GM10248 (cell line): Measurements from ENCODE around the gene CFAP57.
A peak's percentile ranks its signal among the peaks of the same experiment; 100 is the strongest.

Experiments
- CTCF ChIA-PET: fragments of 300-600 bp; sonication (Branson Sonifier 250); formaldehyde crosslinking; extraction: SDS; loops from one replicate; lab custom pipeline; 2021; ENCODE audit warnings: antibody characterized with exemption; lab: Yijun Ruan, JAX
- POLR2A ChIA-PET: fragments of 350-650 bp; sonication (Branson Sonifier 250); formaldehyde crosslinking; extraction: SDS; loops from one replicate; lab custom pipeline; 2020; ENCODE audit warnings: antibody characterized with exemption; lab: Yijun Ruan, JAX
- DNase-seq: peaks from one replicate; pipeline ENCODE4 v3.0.0; 2012; ENCODE audit errors: extremely low spot score
- TF ChIP-seq, protein P1 (sequence below): IDR thresholded peaks from 2 replicates; pipeline ENCODE4 v1.5.1; 2012; ENCODE audit warnings: mild to moderate bottlenecking, low read depth; ENCODE audit errors: extremely low read depth, missing control alignments, control extremely low read depth

CFAP57 gene

DNA sequence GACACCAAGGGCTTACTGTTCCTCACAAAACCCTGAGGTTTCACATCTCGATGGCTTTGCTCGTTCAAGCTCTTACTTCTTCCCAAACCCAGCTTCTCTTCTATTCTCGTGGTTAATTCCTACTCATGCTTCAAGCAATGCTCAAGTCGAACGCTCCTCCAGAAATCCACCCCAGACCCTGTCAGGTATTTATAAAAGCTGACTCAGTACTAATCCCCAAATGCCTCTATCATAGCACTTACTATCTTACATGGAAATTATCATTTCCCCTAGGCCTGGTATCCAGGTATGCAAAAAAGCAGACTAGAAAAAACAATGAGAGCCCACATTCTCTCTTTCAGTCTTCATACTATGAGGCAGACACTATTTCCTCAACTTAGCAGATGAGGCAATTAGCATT, 6.4 kb upstream of the CFAP57 start:
- TF ChIP-seq, protein P1, sequence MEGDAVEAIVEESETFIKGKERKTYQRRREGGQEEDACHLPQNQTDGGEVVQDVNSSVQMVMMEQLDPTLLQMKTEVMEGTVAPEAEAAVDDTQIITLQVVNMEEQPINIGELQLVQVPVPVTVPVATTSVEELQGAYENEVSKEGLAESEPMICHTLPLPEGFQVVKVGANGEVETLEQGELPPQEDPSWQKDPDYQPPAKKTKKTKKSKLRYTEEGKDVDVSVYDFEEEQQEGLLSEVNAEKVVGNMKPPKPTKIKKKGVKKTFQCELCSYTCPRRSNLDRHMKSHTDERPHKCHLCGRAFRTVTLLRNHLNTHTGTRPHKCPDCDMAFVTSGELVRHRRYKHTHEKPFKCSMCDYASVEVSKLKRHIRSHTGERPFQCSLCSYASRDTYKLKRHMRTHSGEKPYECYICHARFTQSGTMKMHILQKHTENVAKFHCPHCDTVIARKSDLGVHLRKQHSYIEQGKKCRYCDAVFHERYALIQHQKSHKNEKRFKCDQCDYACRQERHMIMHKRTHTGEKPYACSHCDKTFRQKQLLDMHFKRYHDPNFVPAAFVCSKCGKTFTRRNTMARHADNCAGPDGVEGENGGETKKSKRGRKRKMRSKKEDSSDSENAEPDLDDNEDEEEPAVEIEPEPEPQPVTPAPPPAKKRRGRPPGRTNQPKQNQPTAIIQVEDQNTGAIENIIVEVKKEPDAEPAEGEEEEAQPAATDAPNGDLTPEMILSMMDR = no peak
- ChIA-PET CTCF (interaction anchor here (1.4 to 1.8 kb wide), 2 partner anchors 13 to 28 kb away, joined by 4 to 5 read pairs; no protein-coding TSS in a partner anchor), POLR2A (no interaction called here)
- no peak for DNase-seq

DNA sequence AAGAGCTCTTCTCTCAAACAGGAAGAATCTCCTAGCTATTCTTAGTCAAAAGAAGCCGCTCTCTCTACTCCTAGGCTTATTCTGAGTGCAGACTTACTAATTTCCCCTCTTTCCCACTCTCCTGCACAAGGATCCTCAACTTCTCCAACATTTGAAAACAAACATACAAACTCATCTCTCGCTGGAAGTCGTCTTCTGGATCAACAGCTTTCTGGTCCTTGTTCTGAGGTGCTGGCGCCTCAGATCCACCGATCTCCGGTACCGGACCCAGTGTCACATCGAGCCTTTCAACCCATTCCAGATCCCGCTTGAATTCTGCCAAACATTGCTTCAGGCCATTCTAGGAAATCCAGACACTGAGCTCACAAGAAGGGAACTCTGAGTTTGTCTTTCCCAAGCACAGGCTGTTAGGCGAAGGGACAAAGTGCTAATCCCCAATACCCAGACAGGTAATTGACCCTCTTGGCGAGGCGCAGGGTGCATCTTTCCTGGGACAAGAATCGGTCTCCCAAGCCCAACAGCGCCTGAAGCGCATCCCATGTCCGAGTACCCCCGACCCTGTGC, 736 bp upstream of the CFAP57 start:
- CTCF ChIA-PET = interaction anchor here (1.3 to 2.0 kb wide), 3 partner anchors 27 to 393 kb away, joined by 3 to 5 read pairs (median 4); no protein-coding TSS in a partner anchor

DNA sequence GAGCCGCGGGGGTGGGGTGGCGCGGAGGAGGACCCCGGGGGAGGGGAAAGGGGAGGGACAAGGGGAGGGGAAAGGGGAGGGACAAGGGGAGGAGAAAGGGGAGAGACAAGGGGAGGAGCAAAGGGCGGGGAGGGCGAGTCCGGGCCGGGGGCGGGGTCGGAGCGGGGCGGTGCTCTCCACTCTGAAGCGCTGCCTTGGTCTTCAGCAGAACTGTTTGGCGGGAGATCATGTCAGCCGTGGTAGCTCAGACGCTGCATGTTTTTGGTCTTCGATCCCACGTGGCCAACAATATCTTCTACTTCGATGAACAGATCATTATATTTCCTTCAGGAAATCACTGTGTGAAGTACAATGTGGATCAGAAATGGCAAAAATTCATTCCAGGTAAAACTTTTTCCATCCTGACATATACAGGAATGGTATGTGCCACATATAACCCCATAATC, 420 bp downstream of the CFAP57 start:
- CTCF ChIA-PET = interaction anchor here (1.3 kb wide), 1 partner anchor 394 kb away, joined by 3 read pairs; no protein-coding TSS in a partner anchor
- peak; percentile 94 for DNase-seq
- POLR2A ChIA-PET = interaction anchor here (0.5 kb wide), 1 partner anchor 319 kb away, joined by 5 read pairs; no protein-coding TSS in a partner anchor
- TF ChIP-seq, protein P1 = no peak

More for the DNA sequence above, 736 bp upstream of the CFAP57 start:
- no peak for DNase-seq
- TF ChIP-seq, protein P1 = no peak
- POLR2A ChIA-PET = no interaction called here

DNA sequence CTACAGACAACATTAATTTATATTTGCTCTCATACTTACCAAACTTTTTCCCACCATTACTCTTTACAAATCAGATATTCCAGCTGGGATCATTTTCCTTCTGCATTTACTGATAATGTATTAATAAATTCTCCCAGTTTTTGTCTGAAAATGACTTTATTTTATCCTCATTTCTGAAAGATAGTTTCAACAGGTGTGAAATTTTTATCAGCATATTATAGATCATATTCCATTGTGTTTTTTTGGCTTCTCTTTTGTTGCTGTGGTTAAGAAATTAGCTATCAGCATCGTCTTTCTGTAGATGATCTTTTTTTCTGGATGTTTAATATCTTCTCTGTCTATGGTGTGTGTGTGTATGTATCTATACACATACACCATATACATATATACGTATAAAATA, 2.7 kb downstream of the CFAP57 start:
- TF ChIP-seq, protein P1 = no peak
- POLR2A ChIA-PET = no interaction called here
- DNase-seq = no peak
- CTCF ChIA-PET = no interaction called here

DNA sequence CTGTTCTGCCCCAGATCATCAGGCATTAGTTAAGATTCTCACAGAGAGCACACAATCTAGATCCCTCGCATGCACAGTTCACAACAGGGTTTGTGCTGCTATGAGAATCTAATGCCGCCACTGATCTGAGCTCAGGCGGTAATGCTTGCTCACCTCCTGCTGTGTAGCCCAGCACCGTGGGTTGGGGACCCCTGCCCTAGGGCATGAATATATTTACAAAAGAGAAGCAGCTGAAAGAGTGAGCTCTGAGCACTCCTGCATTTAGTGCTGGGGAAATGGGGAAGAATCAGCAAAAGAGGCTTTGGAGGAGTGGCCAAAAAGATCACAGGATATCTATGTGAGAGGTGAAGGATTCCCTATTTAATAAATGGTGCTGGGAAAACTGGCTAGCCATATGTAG, 5.6 kb downstream of the CFAP57 start:
- ChIA-PET POLR2A (no interaction called here), CTCF (no interaction called here)
- no peak for DNase-seq

DNA sequence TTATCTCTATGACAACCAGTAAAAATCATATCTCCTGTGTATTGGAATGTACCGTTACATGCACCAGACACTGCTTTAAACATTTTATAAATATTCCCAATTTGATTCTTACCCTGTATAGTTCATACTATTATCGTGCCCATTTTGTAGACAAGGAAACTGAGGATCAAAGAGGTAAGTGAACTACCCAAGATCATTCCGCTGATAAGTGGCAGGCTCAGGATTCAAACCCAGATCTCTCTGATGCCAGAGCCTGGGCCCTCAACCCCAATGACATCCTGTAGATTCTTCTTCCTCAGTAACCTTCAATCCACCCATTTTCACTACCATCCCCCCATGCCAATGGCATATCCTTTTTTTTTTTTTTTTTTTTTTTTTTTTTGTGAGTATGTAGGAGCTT, 12.3 kb downstream of the CFAP57 start:
- ChIA-PET CTCF (no interaction called here), POLR2A (no interaction called here)
- no peak for DNase-seq
- TF ChIP-seq, protein P1 = no peak

More for the DNA sequence above, 5.6 kb downstream of the CFAP57 start:
- TF ChIP-seq, protein P1 = no peak

DNA sequence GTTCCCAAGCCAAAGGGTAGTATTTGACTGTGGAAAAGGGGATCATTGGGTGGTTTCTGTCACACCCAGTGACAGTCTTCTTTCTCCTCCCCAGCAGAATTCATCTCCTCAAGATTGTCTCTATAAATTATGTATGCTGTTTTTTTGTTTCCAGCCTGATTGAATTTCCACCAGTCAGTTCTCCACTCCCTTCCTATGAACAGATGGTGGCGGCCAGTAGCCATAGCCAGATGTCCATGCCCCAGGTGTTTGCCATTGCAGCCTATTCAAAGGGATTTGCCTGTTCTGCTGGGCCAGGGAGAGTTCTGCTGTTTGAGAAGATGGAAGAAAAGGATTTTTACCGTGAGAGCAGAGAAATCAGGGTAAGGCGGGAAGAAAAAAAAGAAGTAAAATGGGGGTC, 12.9 kb downstream of the CFAP57 start:
- TF ChIP-seq, protein P1 = no peak
- no peak for DNase-seq
- POLR2A ChIA-PET = no interaction called here
- CTCF ChIA-PET = no interaction called here
